ENCODE data around the gene IRGQ.
"Not testable (repeated sequence)": the region's sequence is repeated elsewhere in the genome, so short reads cannot be mapped to it uniquely, and the experiment has no call there.

Gene IRGQ

GRCh38 chr19:43640424-43640757, 44.5 kb upstream of the IRGQ start:
- TF ChIP-seq, protein P1, sequence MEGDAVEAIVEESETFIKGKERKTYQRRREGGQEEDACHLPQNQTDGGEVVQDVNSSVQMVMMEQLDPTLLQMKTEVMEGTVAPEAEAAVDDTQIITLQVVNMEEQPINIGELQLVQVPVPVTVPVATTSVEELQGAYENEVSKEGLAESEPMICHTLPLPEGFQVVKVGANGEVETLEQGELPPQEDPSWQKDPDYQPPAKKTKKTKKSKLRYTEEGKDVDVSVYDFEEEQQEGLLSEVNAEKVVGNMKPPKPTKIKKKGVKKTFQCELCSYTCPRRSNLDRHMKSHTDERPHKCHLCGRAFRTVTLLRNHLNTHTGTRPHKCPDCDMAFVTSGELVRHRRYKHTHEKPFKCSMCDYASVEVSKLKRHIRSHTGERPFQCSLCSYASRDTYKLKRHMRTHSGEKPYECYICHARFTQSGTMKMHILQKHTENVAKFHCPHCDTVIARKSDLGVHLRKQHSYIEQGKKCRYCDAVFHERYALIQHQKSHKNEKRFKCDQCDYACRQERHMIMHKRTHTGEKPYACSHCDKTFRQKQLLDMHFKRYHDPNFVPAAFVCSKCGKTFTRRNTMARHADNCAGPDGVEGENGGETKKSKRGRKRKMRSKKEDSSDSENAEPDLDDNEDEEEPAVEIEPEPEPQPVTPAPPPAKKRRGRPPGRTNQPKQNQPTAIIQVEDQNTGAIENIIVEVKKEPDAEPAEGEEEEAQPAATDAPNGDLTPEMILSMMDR (IDR thresholded peaks at IDR 0.05; ENCODE audit: low read depth, low read length), result no peak
- TF ChIP-seq MYC (IDR thresholded peaks at IDR 0.05; ENCODE audit: low read depth, low read length), result no peak
- TF ChIP-seq, protein P2, sequence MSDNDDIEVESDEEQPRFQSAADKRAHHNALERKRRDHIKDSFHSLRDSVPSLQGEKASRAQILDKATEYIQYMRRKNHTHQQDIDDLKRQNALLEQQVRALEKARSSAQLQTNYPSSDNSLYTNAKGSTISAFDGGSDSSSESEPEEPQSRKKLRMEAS (IDR thresholded peaks at IDR 0.05; ENCODE audit: low read depth, low read length), result no peak
- TF ChIP-seq POLR2A (IDR thresholded peaks at IDR 0.05; ENCODE audit: extremely low read depth, insufficient read length), result no peak
- no peak overlapping the region for H3K4me3 ChIP-seq (ENCODE audit: low read depth, low read length)
- no peak for DNase-seq (ENCODE audit: low read depth)

DNA sequence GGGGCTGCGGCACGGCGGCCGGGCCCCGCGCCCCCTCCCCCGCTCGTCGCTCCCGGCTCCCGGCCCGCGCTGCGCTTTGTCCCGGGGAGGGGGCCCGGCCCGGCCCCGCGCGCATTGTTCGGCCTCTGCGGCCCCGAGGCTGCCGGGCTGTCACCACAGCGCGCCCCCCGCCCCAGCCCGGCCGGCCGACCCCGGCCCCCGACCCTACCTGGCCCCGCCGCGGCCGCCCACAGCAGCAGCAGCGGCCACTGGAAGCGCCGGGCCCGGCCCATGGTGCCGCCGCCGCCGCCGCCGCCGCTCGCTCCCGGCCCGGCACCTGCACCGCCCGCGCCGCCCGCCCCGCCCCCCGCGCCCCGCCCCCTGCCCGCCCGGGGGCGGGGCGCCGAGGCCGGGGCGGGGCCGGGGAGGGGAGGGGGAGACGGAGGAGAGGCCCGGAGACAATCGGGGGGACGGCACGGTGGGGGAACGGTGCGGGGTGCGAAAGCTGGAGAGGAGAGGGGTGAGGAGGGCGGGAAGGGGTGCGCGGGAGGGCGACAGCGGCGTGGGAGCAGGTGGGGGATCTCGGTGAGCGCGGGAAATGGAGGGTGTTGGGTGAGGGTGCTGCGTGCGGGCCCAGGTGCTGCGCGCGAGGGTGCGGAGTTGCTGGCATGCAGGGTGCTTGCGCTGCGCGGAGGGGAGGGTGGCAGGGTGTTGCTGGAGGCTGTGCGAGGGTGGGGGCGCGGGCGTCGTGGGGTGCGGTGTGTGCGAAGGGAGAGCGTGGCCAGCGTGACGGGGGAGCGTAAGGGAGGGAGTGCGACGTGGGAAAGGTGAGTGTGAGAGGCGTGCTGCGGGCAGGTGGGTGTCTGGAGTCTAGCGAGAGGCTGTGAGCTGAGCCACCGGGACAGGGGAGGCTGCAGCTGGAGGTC, 43.8 kb upstream of the IRGQ start, which contains the start of gene CADM4:
Gene CADM4 (minus strand): TSS at position 332 of the 905 bp plus-strand sequence. CDS start 60 bp downstream, at position 272.
- TF ChIP-seq POLR2A (IDR thresholded peaks at IDR 0.05; ENCODE audit: extremely low read depth, insufficient read length) (no peak), MYC (IDR thresholded peaks at IDR 0.05; ENCODE audit: low read depth, low read length) (no peak)
- TF ChIP-seq, protein P2 (IDR thresholded peaks at IDR 0.05; ENCODE audit: low read depth, low read length), result no peak
- TF ChIP-seq, protein P1 (IDR thresholded peaks at IDR 0.05; ENCODE audit: low read depth, low read length), result no peak
- peak; percentile 9 for DNase-seq (ENCODE audit: low read depth)
- no peak within 1 kb of the TSS for H3K4me3 ChIP-seq (ENCODE audit: low read depth, low read length)

DNA sequence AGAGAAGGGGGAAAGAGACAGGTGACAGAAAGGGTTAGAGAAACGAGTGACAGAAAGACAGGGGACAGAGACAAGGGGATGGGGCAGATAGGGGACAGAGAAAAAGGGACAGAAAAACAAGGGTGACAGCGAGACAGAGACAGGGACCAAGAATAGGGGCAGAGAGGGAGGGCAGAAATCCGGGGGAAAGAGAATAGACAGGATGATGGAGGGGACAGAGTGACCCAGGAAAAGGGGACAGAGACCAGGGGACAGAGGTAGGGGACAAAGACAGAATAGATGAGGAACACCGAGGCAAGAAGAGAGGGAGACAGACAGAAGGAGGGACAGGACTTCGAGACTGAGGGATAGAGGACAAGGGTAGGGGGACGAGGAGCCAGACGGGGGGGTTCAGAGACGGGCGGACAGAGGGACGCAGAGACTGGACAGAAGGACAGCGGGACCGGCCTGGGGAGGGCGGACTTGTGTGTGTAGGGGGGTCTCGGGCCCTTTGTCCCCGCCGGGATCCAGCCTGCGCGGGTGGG, 43.1 kb upstream of the IRGQ start:
- no peak overlapping the region for H3K4me3 ChIP-seq (ENCODE audit: low read depth, low read length)
- no peak for DNase-seq (ENCODE audit: low read depth)
- TF ChIP-seq, protein P2 (IDR thresholded peaks at IDR 0.05; ENCODE audit: low read depth, low read length), result no peak
- TF ChIP-seq, protein P1 (IDR thresholded peaks at IDR 0.05; ENCODE audit: low read depth, low read length), result no peak
- TF ChIP-seq MYC (IDR thresholded peaks at IDR 0.05; ENCODE audit: low read depth, low read length) (no peak), POLR2A (IDR thresholded peaks at IDR 0.05; ENCODE audit: extremely low read depth, insufficient read length) (no peak)

DNA sequence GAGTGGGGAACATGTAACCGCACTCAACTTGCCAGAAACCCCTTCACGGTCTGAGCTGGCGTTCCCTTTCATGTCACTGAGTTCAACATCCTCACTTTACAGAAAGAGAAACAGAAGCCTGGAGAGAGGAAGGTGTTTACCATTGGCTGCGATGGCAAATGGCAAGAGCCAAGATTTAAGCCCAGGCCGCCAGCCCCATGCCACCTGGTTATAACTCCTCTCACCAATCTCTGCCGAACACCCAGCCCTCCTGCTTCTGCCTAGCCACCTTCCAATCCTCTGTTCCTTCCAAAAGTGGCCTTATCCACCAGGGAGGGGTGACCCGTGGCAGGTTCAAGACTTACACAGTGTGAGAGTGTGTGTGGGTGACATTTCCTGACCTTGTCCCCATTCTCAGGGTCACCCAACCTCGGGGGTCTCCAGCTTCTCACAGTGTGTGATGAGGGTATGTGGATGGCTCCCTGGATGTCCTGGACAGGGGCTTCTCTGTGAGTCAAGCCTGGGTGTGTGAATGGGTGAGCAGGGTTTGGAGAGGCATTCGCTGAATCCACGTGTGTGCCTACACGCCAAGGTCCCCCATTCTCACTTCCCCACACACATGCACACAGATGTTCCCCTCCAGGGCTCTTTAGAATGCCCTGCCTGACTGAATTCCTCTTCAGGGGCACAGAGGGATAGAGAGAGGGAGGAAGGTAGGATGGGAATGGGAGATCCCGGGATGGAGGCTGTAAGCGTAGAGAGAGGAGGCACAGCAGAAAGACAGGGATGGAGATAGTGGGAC, 42.5 kb upstream of the IRGQ start:
- DNase-seq (ENCODE audit: low read depth), result no peak
- TF ChIP-seq POLR2A (IDR thresholded peaks at IDR 0.05; ENCODE audit: extremely low read depth, insufficient read length), result no peak
- no peak for TF ChIP-seq MYC (IDR thresholded peaks at IDR 0.05; ENCODE audit: low read depth, low read length)
- TF ChIP-seq, protein P2 (IDR thresholded peaks at IDR 0.05; ENCODE audit: low read depth, low read length), result no peak
- TF ChIP-seq, protein P1 (IDR thresholded peaks at IDR 0.05; ENCODE audit: low read depth, low read length), result no peak
- H3K4me3 ChIP-seq (ENCODE audit: low read depth, low read length), result no peak overlapping the region

- H3K4me3 ChIP-seq (ENCODE audit: low read depth, low read length), result no peak overlapping the region
- TF ChIP-seq, protein P2 (IDR thresholded peaks at IDR 0.05; ENCODE audit: low read depth, low read length), result no peak
- TF ChIP-seq, protein P1 (IDR thresholded peaks at IDR 0.05; ENCODE audit: low read depth, low read length), result no peak
- TF ChIP-seq POLR2A (IDR thresholded peaks at IDR 0.05; ENCODE audit: extremely low read depth, insufficient read length), result no peak
- no peak for TF ChIP-seq MYC (IDR thresholded peaks at IDR 0.05; ENCODE audit: low read depth, low read length)
- DNase-seq (ENCODE audit: low read depth), result no peak
These were observed 40.3 kb upstream of the IRGQ start for GRCh38 chr19:43636121-43636683.

GRCh38 chr19:43635561-43635940, 39.6 kb upstream of the IRGQ start:
- not testable (repeated sequence) for H3K4me3 ChIP-seq (ENCODE audit: low read depth, low read length); DNase-seq (ENCODE audit: low read depth)
